Activated CD4-positive, alpha-beta T cell treated with anti-CD3 and anti-CD28 coated beads, Interleukin-2, amount 50 U/mL, for 48 hours (primary cell): ENCODE results near the gene RPL39.
"Not testable (repeated sequence)": the region's sequence is repeated elsewhere in the genome, so short reads cannot be mapped to it uniquely, and the experiment has no call there.

Source experiments
- DNase-seq, 2 experiments: peaks; one replicate each; pipeline ENCODE4 v3.0.0-alpha.2; 2020

The RPL39 gene

DNA sequence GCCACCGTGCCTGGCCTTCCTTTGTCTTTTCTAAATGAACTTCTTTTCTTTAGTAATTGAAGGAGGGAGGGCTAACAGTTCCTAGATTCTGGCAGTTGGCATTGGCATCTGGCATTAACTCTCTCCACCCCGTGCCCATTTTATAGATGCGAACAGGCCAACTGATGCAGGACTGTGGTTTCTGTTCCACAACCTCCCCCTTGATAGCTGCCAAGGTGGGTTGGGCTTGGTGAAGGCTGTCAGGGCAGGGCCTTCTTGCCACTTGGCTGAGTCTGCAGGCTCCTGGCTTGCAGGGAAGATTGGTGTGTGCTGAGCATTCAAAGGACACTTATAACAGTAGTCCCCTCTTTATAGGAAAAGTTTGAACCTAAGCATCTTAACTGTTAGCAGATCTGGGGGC lies 28.7 kb downstream of the RPL39 start:
- DNase-seq = no peak

DNA sequence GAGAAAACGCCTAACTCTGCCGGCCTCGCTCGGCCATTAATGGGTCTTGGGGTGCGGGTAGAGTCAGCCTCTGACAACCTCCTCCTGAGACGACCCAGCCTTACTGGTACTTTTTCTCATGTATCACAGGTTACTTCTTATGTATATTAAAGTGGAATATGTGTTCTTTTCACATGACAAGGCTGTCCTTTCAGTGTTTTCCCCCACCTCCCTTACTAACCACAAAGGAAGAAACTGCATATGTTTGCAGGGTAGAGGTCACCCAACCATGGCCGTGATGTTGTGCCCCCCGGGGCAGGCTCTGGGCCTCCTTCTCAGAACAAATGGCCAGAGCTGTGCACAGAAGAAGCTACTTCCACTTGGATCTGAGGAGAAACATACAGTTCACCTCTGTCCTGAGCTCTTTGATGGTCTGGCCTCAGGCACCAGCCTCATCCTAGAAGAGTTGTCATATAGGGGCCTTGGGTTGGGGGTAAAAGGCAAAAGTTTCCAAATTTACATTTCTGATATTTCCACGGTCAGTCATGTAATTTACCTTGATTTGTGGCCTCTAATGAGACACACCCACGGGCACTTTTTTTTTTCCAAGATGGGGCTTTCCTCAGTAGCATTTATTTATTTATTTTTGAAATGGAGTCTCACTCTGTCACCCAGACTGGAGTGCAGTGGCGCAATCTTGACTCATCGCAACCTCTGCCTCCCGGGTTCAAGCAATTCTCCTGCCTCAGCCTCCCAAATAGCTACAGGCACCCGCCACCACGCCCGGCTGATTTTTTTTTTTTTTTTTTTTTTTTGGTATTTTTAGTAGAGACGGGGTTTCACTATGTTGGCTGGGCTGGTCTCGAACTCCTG lies 31.2 kb downstream of the RPL39 start:
- DNase-seq = no peak

DNA sequence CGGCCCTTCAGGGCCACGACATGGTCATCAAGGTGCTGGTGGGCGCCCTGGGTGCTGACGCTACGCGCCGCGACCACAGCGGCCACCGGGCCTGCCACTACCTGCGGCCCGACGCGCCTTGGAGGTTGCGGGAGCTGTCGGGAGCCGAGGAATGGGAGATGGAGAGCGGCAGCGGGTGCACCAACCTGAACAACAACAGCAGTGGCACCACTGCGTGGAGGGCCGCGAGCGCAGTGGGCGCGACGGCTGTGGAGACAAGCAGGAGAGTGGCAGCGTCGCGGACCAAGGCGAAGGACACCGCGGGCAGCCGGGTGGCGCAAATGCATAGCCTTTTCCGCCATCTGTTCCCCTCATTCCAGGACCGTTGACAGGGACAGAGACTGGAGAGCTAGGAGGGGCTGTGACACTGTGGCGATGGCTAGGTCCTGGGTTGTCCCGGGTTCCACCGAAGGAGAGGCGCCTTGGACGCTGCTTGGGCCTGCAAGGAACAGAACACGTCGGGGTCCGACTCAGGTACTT lies 32.1 kb downstream of the RPL39 start:
- no peak for DNase-seq

DNA sequence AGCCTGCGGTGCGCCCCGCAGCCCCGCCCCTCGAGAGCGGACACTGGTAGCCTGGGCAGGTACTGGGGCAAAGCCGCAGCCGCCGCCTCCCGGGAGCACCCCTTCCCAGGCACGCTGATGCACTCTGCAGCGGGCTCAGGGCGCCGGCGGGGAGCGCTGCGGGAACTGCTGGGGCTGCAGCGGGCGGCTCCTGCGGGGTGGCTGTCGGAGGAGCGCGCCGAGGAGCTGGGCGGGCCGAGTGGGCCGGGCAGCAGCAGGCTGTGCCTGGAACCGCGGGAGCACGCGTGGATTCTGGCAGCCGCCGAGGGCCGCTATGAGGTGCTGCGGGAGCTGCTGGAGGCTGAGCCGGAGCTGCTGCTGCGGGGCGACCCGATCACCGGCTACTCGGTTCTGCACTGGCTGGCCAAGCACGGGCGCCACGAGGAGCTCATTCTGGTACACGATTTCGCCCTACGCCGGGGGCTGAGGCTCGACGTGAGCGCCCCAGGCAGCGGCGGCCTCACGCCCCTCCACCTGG lies 32.6 kb downstream of the RPL39 start:
- DNase-seq = peak; percentile 22 to 31

DNA sequence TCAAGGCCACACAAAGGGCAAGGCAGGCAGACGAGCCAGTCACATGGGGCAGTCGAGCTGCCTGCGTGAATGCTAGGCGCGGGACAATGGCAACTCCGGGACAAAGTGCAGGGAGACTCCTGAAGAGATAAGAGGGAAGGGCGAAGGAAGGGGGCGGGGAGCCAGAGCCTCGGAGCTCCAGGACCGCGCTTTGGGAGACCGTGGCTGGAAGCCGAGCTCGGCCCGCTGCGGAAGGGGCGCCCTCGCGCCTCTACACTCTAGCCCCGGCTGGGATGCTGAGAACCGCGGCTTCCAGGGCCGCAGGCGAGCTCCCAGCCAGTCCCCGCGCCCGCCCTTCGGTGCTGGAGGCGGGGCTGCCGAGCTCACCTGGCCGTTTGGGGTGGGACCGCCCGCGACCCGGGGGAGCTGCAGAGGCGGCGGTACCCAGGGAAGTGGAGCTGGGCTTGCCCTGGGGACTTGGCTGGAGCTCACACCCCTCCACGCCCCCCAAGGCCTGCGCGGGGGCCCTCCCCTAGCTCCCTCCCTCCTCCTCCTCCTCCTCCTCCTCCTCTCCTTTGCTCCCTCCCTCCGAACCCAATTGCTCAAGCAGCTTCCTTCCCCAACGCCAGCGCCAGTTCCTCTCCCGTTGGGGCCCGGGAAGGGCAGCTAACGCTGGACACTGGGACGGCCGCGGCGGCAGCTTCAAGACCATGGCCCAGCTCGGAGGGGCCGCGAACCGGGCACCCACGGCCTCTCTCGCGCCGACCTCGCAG lies 33.3 kb downstream of the RPL39 start, which contains the start of gene SOWAHD:
Gene SOWAHD, plus strand, starts transcription at position 610 of the 752 bp plus-strand sequence. Its CDS starts 80 bp downstream, at position 690.
- peak in 1 of 2 experiments; percentile 18 for DNase-seq

DNA sequence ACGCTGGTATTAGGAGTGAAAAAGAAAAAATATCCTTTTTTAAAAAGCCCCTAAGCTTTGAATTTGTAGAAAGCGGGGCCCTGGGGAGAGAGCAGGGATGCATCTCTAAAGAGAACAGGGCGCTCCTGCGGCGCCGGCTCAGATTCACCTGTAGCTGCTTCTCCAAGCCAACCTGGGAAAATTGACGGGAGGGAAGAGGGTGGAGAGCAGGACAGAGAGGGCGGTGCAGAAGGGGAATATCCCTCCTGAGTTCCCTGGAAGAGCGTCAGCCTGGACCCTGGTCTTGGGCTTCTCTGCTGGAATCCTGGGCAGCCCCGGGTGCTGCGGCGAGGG lies 33.8 kb downstream of the RPL39 start:
- DNase-seq = no peak

DNA sequence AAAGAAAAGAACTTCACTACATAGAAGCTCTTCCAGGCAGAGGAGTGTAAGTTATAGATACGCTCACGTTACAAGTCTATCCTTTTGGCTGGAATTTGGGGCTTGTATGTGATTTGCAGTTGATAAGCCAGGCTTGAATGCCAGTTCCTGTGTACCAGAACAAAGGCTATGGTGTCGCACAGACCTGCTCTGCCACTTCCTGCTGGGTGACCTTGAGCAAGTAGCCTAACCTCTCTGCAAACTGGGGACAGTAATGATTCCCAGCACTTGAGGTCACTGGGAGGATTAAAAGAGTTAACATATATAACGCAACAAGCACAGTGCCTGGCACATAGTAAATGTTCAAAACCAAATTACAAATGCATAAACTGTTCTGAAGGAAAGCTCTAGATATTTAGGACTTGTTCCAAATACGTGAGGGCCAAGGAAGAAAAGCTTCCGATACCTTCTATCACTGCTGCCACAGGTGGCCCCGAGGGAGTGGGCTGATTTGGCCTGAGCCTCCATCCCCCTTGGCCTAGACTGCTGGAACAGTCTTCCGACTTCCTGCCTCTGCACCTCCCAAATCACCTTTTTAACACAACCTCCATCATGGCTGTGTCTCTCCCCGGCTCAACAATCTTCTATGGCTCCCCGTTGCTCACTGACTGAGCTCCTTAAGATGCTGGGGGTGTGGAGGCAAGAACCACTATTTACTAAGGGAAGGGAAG lies 34.3 kb downstream of the RPL39 start:
- DNase-seq = peak in 1 of 2 experiments; percentile 14

DNA sequence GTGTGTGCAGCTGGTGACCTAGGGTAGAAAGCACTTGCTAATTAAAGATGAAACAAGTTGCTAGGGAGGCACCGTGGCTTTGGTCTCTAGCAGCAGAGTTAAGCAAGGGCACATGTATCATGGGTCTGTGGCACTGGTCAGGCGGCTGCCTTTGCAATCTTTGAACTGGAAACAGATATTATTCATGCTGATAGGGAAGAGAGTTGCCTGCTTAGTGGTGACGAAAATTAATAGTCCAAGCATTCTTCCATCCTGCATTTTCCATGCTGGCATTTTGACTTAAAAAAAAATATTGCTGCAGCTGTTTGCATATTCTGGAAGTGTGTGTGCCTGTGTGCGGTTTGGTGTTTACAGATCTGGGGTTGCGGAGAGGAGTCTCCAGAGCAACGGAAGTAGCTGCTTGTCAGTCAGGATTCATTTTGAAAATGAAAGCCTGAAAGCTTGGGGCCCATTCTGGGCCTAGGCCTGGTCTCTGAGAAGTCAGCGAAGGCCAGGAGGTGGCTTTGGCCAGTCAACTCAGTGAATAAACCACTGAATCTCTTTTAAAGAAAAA lies 35.4 kb downstream of the RPL39 start:
- peak; percentile 52 to 56 for DNase-seq

DNA sequence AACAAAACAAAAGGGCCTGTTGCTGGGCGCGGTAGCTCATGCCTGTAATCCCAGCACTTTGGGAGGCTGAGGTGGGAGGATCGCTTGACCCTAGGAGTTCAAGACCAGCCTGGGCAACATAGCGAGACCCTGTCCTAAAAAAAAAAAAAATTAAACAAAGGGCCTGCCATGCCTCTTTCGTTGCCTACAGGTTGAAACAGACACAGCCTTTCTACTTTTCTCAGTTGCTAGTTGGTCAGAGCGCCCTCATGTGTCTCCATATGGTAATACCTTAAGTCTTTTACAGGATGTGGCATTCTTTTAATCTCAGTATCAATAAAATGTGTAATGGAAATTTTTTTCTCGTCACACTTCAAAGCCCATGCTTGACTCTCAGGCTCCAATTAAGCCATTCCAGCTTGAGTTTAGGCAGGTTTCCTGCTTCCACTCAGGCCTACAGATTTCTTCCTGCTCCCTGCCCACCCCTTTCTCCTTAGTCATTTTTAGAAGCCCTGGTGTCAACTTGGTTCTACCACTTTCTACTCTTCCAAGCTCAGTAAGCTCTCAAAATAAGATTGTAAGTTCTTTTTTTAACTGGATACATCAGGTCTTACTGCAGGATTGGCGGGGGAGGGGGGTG lies 37.7 kb downstream of the RPL39 start:
- DNase-seq = peak; percentile 23 to 37

DNA sequence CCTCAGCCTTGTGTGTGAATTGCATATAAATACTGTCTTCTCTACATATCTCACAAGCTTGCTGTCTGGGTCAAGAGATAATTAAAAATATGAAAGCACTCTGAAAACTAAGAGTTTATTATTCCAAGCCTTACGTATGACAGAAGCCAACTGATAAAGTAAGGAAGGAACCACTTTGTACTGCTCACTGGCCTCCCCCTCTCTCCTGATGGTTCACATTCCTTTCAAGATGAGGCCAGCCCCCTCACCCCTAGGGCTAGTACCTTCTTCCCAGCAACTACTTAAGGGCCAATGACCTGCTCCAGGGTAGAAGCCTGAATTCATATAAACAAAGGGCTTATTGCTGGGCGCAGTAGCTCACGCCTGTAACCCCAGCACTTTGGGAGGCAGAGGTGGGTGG lies 38.4 kb downstream of the RPL39 start:
- no peak for DNase-seq

DNA sequence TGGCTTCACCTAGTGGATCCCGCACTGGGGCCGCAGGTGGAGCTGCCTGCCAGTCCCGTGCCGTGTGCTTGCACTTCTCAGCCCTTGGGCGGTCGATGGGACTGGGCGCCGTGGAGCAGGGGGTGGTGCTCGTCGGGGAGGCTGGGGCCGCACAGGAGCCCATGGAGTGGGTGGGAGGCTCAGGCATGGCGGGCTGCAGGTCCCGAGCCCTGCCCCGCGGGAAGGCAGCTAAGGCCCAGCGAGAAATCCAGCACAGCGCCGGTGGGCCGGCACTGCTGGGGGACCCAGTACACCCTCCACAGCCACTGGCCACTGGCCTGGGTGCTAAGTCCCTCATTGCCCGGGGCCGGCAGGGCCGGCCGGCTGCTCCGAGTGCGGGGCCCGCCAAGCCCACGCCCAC lies 40.7 kb downstream of the RPL39 start:
- not testable (repeated sequence) for DNase-seq

DNA sequence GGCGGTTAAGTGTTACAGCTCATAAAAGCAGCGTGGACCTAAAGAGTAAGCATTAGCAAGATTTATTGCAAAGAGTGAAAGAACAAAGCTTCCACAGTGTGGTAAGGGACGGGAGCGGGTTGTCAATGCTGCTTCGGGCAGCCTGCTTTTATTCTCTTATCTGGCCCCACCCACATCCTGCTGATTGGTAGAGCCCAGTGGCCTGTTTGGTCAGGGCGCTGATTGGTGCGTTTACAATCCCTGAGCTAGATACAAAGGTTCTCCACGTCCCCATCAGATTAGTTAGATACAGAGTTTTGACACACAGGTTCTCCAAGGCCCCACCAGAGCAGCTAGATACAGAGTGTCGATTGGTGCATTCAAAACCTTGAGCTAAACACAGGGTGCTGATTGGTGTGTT lies 41.3 kb downstream of the RPL39 start:
- not testable (repeated sequence) for DNase-seq

DNA sequence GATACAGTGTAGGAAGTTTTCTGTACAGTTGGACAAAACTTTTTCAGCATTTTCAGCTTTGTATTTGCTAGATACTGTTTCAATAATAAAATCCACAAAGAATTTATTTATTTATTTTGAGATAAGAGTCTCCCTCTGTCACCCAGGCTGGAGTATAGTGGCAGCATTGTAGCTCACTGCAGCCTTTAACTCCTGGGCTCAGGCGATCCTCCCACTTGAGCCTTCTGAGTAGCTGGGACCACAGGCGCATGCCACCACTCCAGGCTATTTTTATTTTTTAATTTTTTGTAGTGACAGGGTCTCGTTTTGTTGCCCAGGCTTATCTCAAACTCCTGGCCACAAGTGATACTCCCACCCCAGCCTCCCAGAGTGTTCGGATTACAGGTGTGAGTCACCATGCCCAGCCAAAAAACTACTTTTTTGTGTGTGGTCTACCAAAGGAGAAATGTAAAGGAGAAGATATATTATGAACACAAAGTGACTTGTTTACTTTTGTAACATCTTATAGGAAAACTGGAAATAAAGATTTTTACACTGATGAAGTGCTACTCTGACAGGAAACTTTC lies 46.1 kb downstream of the RPL39 start:
- DNase-seq = no peak

DNA sequence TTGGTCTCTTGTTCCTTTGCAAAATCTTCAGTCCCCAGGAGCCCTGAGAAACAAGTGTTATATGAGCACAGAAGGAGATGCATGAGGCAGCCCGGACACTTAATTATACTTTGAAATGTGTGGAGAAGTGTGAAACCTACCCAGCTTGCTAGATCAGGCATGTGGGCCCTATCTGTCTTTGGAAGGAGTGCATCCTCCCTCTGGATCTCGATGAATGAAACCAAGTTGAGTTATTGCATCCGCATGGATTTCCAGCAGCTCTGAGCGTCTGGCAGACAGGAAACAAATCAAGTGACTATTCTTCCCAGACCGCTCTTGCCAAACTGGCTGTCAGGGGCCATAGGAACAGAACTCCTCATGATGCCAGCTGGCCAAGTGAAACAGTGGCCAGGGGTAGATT lies 52.7 kb downstream of the RPL39 start:
- DNase-seq = no peak
